Cerebellar nuclear complex (tissue), 1 donor: ENCODE measurements around the gene GPR55.

ENCODE experiments used
- DNase-seq, 2 experiments: peaks; one replicate each; lab custom pipeline; 2025; lab: John Stamatoyannopoulos, UW

The GPR55 gene

DNA sequence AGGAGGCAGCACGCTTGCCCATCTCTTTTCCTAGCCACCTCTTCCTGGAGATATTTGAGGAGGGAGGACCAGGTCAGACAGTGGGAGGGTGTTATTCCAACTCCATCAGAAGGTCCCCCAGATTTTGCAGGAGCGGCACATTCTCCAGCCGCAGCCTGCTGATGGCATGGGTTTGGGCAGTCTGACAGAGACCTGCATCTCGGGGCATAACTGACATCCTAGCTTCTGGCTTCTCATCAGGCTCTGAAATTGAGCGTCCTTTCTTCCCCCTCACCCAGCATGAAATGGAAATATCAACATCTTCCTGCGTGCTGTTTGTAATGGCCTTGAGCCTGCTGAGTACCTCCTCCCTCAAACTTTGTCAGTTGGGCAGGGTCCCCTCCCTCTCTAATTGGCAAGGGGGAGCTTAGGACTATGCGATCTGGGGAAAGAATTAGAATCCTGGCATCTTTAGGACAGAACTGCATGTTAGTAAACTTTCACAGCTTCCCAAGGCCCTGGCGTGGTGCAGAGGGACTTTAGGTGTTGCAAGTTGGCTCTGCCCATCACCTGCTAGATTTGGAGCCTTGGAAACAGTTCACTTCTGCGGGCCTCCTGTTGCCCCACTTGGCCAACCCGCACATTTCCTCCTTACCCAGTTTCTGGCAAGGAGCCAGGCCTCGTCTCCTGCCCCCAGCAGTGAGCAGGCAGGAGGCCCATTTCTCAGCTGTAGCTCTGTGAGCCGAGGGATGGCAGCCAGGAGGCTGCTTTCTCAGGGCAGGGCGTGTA, 58.1 kb downstream of the GPR55 start:
- no peak for DNase-seq

GRCh38 chr2:230865766-230866755, 59.0 kb downstream of the GPR55 start:
- no peak for DNase-seq

- DNase-seq = no peak
Measured at GRCh38 chr2:230865307-230865765, 59.7 kb downstream of the GPR55 start.

- DNase-seq = no peak
Measured at GRCh38 chr2:230864605-230865306, 60.3 kb downstream of the GPR55 start, which contains the start of gene ITM2C. ITM2C (plus strand) TSS chr2:230864942; CDS start chr2:230865026, 84 bp downstream.

GRCh38 chr2:230864122-230864604, 60.9 kb downstream of the GPR55 start:
- no peak for DNase-seq

GRCh38 chr2:230863442-230864121, 61.5 kb downstream of the GPR55 start:
- DNase-seq = no peak

DNA sequence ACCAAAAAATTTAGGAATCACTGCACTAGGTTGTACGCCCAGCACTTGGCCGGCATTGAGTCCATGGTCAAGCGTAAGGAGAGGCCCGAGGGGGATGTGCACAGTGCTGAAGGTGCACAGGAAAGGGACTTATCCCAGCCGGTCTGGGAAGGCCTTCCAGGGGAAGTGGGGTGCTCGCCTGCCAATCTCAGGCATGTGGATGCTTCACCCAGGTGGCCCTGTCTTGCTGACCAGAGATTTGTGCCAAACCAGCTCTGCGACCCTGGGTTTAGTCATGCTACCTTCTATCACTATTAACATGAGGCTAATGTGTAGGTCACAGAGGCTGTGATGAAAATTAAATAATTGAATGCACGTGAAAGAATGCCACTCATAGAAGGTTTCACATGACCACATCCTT, 62.0 kb downstream of the GPR55 start:
- no peak for DNase-seq

- DNase-seq = no peak
Measured at GRCh38 chr2:230862292-230862691, 62.8 kb downstream of the GPR55 start.

- no peak for DNase-seq
Measured at GRCh38 chr2:230861552-230862255, 63.3 kb downstream of the GPR55 start.
